Mesothelial cell of epicardium (in vitro differentiated cells): ENCODE results near the gene ZNF302. TPM values are rescaled to one million over a fixed set of nuclear protein-coding genes. Genes with fewer than 3 reads are reported as not detected.

ENCODE experiments used
- DNase-seq, 2 experiments: peaks; one replicate each; pipeline ENCODE4 v3.0.0; 2021; ENCODE audit warnings: low spot score in 2 of 2; ENCODE audit not compliant: unreplicated experiment in 2 of 2
- H3K27ac Mint-ChIP-seq: 2 replicates; pipeline ENCODE4 v1.8.0; 2021; ENCODE audit warnings: mixed read lengths
- H3K27me3 Mint-ChIP-seq: 2 replicates; pipeline ENCODE4 v1.8.0; 2021; ENCODE audit warnings: low read depth, mixed read lengths
- H3K36me3 Mint-ChIP-seq: 2 replicates; pipeline ENCODE4 v1.8.0; 2021; ENCODE audit warnings: mixed read lengths
- H3K4me1 Mint-ChIP-seq: 2 replicates; pipeline ENCODE4 v1.8.0; 2021; ENCODE audit warnings: mixed read lengths
- H3K4me3 Mint-ChIP-seq: 2 replicates; pipeline ENCODE4 v1.8.0; 2021; ENCODE audit warnings: mild to moderate bottlenecking, moderate library complexity, mixed read lengths
- H3K9me3 Mint-ChIP-seq: 2 replicates; pipeline ENCODE4 v1.8.0; 2021; ENCODE audit warnings: mixed read lengths
- total RNA-seq: library from RNA; stranded (reverse); gene quantifications from 3 replicates; pipeline ENCODE4 v1.2.1, GENCODE V29; 2021
- TF ChIP-seq, protein P1 (sequence below): fragments of 200-600 bp; sonication (generic); IDR thresholded peaks from one replicate; pipeline ENCODE4 v1.5.0; 2021; ENCODE audit warnings: antibody characterized with exemption; ENCODE audit not compliant: unreplicated experiment

Gene ZNF302
- total RNA-seq, 1 donor from 2014 or later: 41.0 TPM

DNA sequence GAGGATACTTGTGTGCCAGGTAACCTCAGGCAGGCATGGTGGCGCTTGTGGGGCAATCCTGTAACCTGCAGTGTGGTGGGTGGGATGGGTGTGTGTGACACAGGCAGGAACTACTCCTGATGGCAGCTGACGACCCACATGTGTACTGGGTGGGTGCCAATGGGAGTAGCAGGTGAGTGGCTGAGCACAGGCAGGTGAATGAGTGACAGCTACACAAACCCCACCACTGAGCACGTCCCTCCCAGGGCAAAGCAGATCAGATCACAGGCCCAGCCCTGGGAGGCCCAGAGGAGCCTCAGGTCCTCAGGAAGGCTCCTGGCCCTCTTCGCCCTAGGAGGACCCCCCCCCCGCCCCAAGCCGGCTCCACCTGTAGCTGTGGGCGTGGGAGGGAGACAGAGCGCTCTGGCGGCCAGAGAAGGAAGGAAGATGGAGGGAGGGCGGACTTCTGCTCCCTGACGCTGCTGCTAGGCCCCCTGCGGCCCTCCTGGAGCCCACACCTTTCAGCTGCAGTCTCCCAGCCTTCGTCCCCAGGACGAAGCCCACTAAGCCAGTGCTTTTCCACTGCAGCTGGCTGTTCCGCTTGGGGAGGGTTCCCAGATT is 55.2 kb downstream of the ZNF302 start:
- TF ChIP-seq, protein P1, sequence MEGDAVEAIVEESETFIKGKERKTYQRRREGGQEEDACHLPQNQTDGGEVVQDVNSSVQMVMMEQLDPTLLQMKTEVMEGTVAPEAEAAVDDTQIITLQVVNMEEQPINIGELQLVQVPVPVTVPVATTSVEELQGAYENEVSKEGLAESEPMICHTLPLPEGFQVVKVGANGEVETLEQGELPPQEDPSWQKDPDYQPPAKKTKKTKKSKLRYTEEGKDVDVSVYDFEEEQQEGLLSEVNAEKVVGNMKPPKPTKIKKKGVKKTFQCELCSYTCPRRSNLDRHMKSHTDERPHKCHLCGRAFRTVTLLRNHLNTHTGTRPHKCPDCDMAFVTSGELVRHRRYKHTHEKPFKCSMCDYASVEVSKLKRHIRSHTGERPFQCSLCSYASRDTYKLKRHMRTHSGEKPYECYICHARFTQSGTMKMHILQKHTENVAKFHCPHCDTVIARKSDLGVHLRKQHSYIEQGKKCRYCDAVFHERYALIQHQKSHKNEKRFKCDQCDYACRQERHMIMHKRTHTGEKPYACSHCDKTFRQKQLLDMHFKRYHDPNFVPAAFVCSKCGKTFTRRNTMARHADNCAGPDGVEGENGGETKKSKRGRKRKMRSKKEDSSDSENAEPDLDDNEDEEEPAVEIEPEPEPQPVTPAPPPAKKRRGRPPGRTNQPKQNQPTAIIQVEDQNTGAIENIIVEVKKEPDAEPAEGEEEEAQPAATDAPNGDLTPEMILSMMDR: no peak
- Mint-ChIP-seq H3K4me1 (peaks cover 24% of the 10 kb centered on the region), H3K9me3 (peaks cover 9% of the 10 kb centered on the region), H3K4me3 (peak overlapping the region; percentile 62), H3K27ac (peak overlapping the region; percentile 64), H3K36me3 (peaks cover 18% of the 10 kb centered on the region), H3K27me3 (no peaks in the 10 kb centered on the region)
- no peak for DNase-seq

DNA sequence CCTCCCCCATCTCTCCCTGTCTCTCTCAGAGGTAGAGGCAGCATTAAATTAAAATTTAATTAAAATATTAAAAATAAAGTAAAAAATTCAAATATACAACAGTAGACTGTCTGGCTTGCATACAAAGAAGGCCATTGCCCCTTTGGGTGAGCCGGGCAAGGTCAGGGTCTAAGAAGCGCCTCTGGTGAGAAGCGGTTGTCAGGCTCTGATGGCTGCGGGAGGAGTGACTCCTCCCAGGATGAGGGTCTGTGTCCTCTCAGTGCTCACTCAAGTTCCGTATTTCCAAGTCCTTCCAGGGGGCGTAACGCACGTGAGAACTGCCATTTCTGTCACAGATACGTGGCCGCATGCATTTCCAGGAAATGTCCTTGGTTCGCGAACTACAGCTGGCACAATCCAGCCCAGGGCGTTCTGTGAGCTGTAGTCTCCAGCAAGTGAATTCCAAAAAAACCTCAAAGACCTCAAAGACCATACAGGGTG is 55.8 kb downstream of the ZNF302 start:
- H3K4me3 Mint-ChIP-seq: peak overlapping the region; percentile 90
- H3K9me3 Mint-ChIP-seq: peaks cover 13% of the 10 kb centered on the region
- peaks cover 22% of the 10 kb centered on the region for H3K36me3 Mint-ChIP-seq
- no peaks in the 10 kb centered on the region for H3K27me3 Mint-ChIP-seq
- peak in 1 of 2 experiments; percentile 42 for DNase-seq
- peak overlapping the region; percentile 98 for H3K27ac Mint-ChIP-seq
- peaks cover 24% of the 10 kb centered on the region for H3K4me1 Mint-ChIP-seq
- TF ChIP-seq, protein P1: no peak

DNA sequence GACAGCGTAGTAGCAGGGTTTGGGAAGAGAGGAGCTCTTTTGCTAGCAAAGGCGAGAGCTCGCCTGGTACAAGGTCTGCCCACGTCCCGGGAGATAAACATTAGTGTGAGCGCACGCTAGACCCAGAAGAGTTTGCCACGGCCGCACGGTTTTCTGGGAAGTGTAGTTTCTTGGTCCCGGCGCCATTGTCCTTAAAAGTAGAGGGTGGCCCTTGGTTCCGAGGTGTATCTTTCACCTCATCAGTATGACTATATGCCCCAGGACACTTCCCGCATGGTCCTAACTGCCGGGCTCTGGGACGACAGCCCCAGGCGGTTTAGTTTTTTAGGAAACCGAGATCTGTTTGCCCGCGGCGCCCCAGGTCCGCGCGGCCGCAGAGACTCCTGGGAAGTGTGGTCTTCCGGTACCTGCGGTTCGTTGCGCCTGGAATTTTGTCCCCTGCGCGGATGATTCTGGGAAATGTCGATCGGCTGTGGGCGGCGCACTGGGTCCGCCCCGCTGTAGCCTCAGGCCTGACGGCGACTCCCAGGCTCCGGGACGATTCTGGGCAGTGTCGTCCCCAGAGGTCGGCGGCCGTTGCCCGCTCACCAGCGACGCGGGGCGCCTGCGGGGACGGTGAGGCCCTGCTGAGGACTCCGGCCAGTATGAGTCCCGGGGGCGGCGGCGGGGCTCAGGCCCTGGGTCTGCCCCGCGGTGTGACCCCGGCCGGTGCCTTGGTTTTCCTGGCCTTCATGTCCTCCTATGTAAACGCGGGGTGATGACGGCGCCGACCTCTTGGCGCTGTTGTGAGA is 56.5 kb downstream of the ZNF302 start, which contains the start of gene ZNF181:
Gene ZNF181 (plus strand): TSS at position 498 of the 791 bp plus-strand sequence. CDS start 795 bp downstream, outside the sequence.
- Mint-ChIP-seq H3K4me3 (peak within 1 kb of the TSS; percentile 90), H3K4me1 (peaks cover 24% of the 10 kb centered on the region), H3K27ac (peak within 1 kb of the TSS; percentile 98), H3K27me3 (no peaks in the 10 kb centered on the region), H3K9me3 (peaks cover 14% of the 10 kb centered on the region), H3K36me3 (peaks cover 27% of the 10 kb centered on the region)
- TF ChIP-seq, protein P1: no peak
- DNase-seq: peak; percentile 46 to 74

DNA sequence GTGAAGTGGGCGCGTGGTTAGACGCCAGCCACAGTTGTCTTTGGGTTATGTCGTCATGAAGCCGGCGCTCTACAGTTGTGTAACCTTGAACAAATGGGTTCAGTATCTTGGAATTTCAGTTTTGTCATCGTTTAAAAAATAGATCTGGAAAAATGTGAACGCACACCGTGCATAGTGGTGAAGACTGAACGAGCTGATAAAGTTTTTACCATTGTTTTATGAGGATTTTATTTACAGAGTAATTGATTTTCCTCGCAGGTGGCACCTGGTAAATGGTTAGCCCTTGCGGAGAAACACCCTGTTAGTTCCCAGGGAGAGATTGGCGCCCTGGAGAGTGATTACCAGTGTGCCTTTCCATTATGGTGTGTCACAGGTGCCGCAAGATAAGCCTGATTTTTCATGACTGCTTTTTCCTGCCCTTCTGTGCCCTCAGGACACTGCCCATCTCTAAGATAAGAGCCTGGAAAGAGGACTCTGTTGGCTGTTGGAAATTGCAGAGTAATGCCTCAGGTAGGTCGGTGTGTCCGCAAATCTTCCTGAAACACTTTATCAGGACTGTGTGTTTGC is 57.1 kb downstream of the ZNF302 start:
- TF ChIP-seq, protein P1: no peak
- peaks cover 20% of the 10 kb centered on the region for H3K9me3 Mint-ChIP-seq
- peak overlapping the region; percentile 90 for H3K4me3 Mint-ChIP-seq
- peaks cover 33% of the 10 kb centered on the region for H3K36me3 Mint-ChIP-seq
- H3K4me1 Mint-ChIP-seq: peaks cover 24% of the 10 kb centered on the region
- no peak for DNase-seq
- H3K27me3 Mint-ChIP-seq: no peaks in the 10 kb centered on the region
- H3K27ac Mint-ChIP-seq: peak overlapping the region; percentile 98

Other genes with a start within 250 kb of the ZNF302 start
- 98.7 to 113 TPM (median 106 TPM) in 3 replicates for gene UBA2, start 249.3 kb upstream of the ZNF302 start, total RNA-seq
- gene WTIP, start 195.9 kb upstream of the ZNF302 start, total RNA-seq: 42.3 to 45.9 TPM (median 42.5 TPM) in 3 replicates
- gene SCGB2B2, start 519 bp upstream of the ZNF302 start, total RNA-seq: 1.0 to 1.3 TPM (median 1.1 TPM) in 3 replicates
- gene ZNF181, start 56.6 kb downstream of the ZNF302 start, total RNA-seq: 7.3 to 7.5 TPM (median 7.3 TPM) in 3 replicates
- gene ZNF599, start 95.5 kb downstream of the ZNF302 start, total RNA-seq: 7.7 to 8.7 TPM (median 7.9 TPM) in 3 replicates
- 4.7 to 5.8 TPM (median 4.8 TPM) in 3 replicates for gene ZNF30, start 249.2 kb downstream of the ZNF302 start, total RNA-seq